ENCODE measurements around the gene TSPAN17. TPM values are rescaled to one million over a fixed set of nuclear protein-coding genes. Genes with fewer than 3 reads are reported as not detected.

TSPAN17 gene
- total and polyA plus RNA-seq, 2 experiments from 2014 or later = 11.7 to 52.1 TPM

GRCh38 chr5:176664479-176664878 is 17.2 kb downstream of the TSPAN17 start:
- H3K36me3 Mint-ChIP-seq (ENCODE audit: low read depth) = no peaks in the 10 kb centered on the region; the same call in 2 of the 3 replicates
- Histone ChIP-seq H4K20me1 (replicated peaks; ENCODE audit: insufficient read depth) (no peaks in the 10 kb centered on the region), H3K4me3 (no peak overlapping the region), H3K4me2 (no peak overlapping the region), H3K27ac (ENCODE audit: low read depth) (no peak overlapping the region), H2AFZ (peak overlapping the region; percentile 76; the same call in 1 of the 2 replicates), H3F3A (replicated peaks; ENCODE audit: low read depth) (no peaks in the 10 kb centered on the region), H3K4me1 (ENCODE audit: insufficient read depth) (no peaks in the 10 kb centered on the region), H3K27me3 (ENCODE audit: insufficient read depth) (no peaks in the 10 kb centered on the region), H3K36me3 (ENCODE audit: insufficient read depth) (no peaks in the 10 kb centered on the region), H3K79me2 (replicated peaks; ENCODE audit: insufficient read depth) (no peaks in the 10 kb centered on the region), H3K9me2 (ENCODE audit: insufficient read depth) (no peaks in the 10 kb centered on the region)
- peaks cover 12% of the 10 kb centered on the region for H3K4me1 Mint-ChIP-seq
- peaks cover 3% of the 10 kb centered on the region; the same call in 2 of the 3 replicates for H3K9me3 Mint-ChIP-seq
- ATAC-seq = peak; percentile 9
- no peak for TF ChIP-seq EZH2phosphoT487 (IDR thresholded peaks at IDR 0.05; ENCODE audit: unreplicated experiment)
- TF ChIP-seq CTCF (conservative IDR thresholded peaks at IDR 0.05; ENCODE audit: low read depth in 2 of 2) = no peak
- no peak for TF ChIP-seq POLR2AphosphoS5 (IDR thresholded peaks at IDR 0.05; ENCODE audit: low read depth)
- TF ChIP-seq STAT1 (IDR thresholded peaks at IDR 0.05; ENCODE audit: unreplicated experiment) = no peak
- TF ChIP-seq EZH2 (IDR thresholded peaks at IDR 0.05; ENCODE audit: low read depth, unreplicated experiment) = no peak
- no peak for TF ChIP-seq ZNF114 (CRISPR knock-in tag; IDR thresholded peaks at IDR 0.05)
- H3K27me3 Mint-ChIP-seq (ENCODE audit: insufficient read depth, low read depth, poor library complexity) = peaks cover 6% of the 10 kb centered on the region
- peak; percentile 40 for DNase-seq (ENCODE audit: low spot score)
- H3K27ac Mint-ChIP-seq = no peak overlapping the region
- no peak overlapping the region; the same call in 2 of the 3 replicates for H3K4me3 Mint-ChIP-seq

GRCh38 chr5:176664886-176665285 is 17.6 kb downstream of the TSPAN17 start:
- no peak overlapping the region for H2AFZ ChIP-seq
- Mint-ChIP-seq H3K4me3 (no peak overlapping the region), H3K9me3 (peaks cover 3% of the 10 kb centered on the region; the same call in 2 of the 3 replicates), H3K27me3 (ENCODE audit: insufficient read depth, low read depth, poor library complexity) (peaks cover 6% of the 10 kb centered on the region), H3K27ac (no peak overlapping the region), H3K4me1 (peaks cover 12% of the 10 kb centered on the region), H3K36me3 (ENCODE audit: low read depth) (no peaks in the 10 kb centered on the region; the same call in 2 of the 3 replicates)
- H3K27ac ChIP-seq (ENCODE audit: low read depth) = no peak overlapping the region
- ATAC-seq (peak; percentile 32), DNase-seq (ENCODE audit: low spot score) (peak; percentile 43)
- no peak overlapping the region for H3K4me3 ChIP-seq
- H3K79me2 ChIP-seq (replicated peaks; ENCODE audit: insufficient read depth) = no peaks in the 10 kb centered on the region
- no peaks in the 10 kb centered on the region for H3K36me3 ChIP-seq (ENCODE audit: insufficient read depth)
- no peaks in the 10 kb centered on the region for H3F3A ChIP-seq (replicated peaks; ENCODE audit: low read depth)
- no peak overlapping the region for H3K4me2 ChIP-seq
- H4K20me1 ChIP-seq (replicated peaks; ENCODE audit: insufficient read depth) = no peaks in the 10 kb centered on the region
- H3K4me1 ChIP-seq (ENCODE audit: insufficient read depth) = no peaks in the 10 kb centered on the region
- no peaks in the 10 kb centered on the region for H3K27me3 ChIP-seq (ENCODE audit: insufficient read depth)
- no peaks in the 10 kb centered on the region for H3K9me2 ChIP-seq (ENCODE audit: insufficient read depth)
- no peak for TF ChIP-seq CTCF (conservative IDR thresholded peaks at IDR 0.05; ENCODE audit: low read depth in 2 of 2)
- TF ChIP-seq JUNB (IDR thresholded peaks at IDR 0.05; ENCODE audit: unreplicated experiment) = no peak
- TF ChIP-seq ZNF331 (CRISPR knock-in tag; IDR thresholded peaks at IDR 0.05; ENCODE audit: low read depth) = no peak
- no peak for TF ChIP-seq EZH2phosphoT487 (IDR thresholded peaks at IDR 0.05; ENCODE audit: unreplicated experiment)
- TF ChIP-seq REST (IDR thresholded peaks at IDR 0.05; ENCODE audit: unreplicated experiment) = no peak
- TF ChIP-seq NANOG (IDR thresholded peaks at IDR 0.05; ENCODE audit: borderline replicate concordance) = no peak
- TF ChIP-seq EZH2 (IDR thresholded peaks at IDR 0.05; ENCODE audit: low read depth, unreplicated experiment) = no peak
- no peak for TF ChIP-seq ZNF114 (CRISPR knock-in tag; IDR thresholded peaks at IDR 0.05)
- no peak for TF ChIP-seq POLR2AphosphoS5 (IDR thresholded peaks at IDR 0.05; ENCODE audit: low read depth)
- no peak for TF ChIP-seq ETS1 (IDR thresholded peaks at IDR 0.05)
- no peak for TF ChIP-seq CREB1 (CRISPR knock-in tag; IDR thresholded peaks at IDR 0.05; ENCODE audit: low read depth)
